GM19193 (cell line): ENCODE measurements around the gene UPP2.

Experiments used
- POLR2A ChIP-seq: IDR thresholded peaks from 4 replicates; pipeline ENCODE4 v1.6.1; 2011; ENCODE audit not compliant: insufficient read depth, insufficient read length; ENCODE audit errors: extremely low read depth

Gene UPP2

DNA sequence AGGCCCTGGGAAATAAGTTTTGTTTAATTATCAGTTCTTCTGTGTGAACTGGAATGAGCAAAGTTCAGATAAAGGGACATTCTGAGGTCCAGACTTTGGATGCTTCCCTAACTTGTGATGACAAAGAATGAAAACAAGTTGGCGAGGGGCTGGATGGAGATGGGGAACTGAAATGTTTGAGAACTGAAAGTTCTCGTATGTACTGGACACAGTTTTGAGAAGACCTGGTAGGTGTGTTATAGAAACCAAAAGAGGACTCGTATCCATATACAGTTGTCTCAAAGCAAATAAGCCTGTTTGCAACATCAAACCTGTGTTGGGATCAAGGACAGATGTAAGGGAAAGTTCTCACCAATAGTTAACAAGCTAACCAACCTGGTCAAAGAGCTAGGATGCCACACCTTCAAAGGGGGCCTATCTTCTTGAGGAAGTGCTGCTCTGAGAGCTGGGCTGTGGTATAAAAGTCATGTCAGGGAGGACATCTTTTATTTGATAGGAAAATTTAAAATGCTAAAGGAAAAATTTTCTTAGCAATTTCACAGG lies at the start of gene UPP2:
TSS of gene UPP2 (plus strand) at position 493 of the 543 bp plus-strand sequence. CDS start 188 bp downstream, outside the sequence.
- no peak for TF ChIP-seq POLR2A

DNA sequence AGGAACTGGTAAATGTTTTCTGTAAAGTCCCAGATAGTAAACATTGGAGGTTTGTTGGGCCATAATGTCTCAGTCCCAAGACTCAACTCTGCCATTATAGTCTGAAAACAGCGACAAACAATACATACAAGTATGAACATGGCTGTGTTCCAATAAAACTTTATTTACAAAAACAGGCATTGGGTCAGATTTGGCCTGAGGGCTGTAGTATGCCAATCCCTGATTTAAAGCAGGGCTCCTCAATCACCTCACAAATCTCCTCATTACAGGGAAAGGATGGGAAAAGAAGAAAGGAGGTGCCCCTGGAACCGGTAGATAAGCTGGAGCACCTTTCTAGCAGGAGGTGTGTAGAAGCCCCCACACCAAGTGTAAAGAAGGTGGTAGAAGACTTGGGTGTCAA lies 48.9 kb upstream of the UPP2 start:
- no peak for TF ChIP-seq POLR2A

DNA sequence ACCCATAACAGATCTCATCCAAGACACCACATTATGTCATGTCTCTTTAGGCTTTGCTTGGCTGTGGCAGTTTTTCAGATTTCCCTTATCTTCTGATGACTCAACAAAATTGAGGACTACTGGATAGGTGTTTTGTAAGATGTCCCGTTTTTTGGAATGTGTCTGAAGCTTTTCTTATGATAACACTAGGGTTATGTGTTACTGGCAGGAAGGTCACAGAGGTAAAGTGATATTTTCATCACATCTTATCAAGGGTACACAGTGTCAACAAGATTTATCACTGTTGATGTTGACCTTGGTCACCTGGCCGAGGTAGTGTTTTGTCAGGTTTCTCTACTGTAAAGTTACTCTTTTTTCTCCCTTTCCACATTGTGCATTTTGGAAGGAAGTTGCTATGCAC lies 44.8 kb upstream of the UPP2 start:
- TF ChIP-seq POLR2A = no peak

DNA sequence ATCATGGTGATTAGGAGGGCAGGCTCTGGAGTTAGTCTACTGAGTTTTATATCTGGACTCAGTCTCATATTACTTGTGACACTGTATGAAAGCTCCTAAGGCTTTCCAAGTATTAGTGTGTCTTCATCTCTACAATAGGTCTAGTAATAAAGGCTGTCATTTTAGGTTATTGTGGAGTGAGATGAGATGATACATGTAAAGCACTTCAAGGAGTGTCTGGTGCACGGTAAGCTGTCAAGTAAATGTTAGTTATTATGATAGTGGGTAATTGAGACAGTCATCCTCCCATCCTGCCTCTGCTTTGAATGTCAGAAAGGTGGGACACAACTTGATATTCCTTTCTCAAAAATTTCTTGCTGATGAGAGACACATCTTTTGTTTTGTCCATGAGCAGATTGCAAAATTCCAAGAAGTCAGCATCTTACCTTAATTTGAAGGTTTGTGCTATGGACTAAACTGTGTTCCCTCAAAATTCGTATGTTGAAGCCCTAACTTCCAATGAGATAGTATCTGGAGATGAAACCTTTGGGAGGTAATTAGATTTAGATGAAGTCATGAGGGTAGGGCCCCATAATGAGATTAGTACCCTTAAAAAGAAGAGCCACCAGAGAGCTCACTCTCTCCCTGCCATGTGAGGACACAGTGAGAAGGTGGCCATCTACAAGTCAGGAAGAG lies 41.4 kb upstream of the UPP2 start:
- no peak for TF ChIP-seq POLR2A

DNA sequence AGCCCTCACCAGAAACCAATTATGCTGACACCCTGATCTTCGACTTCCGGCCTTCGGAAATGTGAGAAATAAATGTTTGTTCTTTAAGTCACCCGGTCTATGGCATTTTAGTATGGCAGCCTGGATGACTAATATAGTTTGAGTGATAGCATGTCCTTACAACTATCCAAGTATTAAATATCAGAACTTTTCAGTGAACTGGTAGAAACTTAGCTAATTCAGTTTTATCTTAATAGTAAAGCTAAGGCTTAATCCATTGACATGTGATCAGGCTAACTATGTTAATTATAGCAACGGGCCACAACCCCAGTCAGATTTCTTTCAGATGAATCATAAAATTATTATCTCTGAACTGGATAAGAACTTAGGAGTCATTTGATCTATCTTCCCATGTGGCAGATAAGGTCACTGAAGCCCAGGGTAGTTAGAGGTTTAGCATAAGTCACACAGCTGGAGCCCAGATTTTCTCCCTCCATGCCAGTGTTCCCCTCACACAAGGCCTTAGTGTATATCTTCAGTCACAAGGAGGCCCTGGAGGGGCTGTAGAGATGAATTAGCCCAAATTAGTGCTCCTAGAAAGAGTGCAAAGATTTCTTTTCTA lies 40.7 kb upstream of the UPP2 start:
- TF ChIP-seq POLR2A = no peak

DNA sequence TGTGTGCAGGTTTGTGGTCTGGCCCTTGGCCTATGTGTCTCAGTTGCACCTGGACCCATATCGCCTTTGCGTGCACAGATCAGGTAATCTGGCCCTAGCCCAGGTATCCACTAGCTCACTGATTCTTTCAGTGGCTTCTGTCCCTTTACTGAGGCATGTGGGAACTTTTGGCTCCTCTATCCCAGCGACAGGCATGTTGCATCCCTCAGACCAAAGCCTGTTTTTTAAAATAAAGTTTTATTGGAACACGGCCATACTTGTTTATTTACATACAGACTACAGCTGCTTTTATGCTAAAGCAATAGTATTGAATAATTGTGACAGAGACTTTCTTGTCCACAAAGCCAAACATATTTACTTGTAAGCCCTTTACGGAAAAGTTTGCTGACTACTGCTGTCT lies 39.9 kb upstream of the UPP2 start:
- no peak for TF ChIP-seq POLR2A

DNA sequence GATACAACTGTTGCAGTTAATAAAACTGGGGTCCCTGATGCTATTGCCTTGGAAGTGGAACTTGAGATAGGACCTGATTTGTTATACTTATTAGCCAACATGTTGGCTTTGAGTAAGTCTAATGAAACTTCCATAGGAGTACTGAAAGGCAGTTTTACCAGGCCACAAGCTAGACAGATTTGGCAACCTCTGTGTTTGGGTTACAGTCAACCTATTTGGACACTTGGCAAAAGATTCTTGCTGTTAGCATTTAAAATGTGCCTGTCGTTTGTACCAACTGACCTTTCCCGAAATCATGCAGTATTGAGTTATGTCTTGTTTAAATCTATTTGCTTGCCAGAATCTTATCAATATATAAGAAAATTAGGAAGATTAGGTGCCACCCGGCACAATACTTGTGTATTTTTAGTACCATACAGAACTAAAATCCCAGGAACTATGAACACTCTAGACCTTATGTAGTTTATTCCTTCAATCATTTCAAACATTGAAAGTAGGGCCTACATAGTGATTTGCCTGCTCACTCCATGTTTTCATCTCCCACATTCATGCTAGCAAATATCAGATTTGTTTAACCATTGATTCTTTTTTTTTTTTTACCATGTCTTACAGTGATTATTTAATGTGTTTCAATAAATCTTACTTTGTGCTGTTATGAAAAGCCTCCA lies 35.5 kb upstream of the UPP2 start:
- TF ChIP-seq POLR2A = no peak

DNA sequence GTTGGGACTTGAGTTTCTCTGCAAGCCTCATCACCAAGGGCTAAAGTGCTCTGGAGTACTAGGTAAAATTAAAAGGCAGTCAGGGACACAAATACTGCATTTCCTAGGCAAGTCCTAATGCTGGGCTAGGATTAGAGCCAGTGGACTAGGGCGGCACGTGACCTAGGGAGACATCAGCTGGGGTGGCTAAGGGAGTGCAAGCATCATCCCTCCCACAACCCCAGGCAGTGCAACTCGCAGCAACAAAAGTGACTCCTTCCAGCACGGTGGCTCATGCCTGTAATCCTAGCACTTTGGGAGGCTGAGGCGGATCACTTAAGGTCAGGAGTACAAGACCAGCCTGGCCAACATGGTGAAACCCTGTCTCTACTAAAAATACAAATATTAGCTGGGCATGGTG lies 30.7 kb upstream of the UPP2 start:
- no peak for TF ChIP-seq POLR2A

DNA sequence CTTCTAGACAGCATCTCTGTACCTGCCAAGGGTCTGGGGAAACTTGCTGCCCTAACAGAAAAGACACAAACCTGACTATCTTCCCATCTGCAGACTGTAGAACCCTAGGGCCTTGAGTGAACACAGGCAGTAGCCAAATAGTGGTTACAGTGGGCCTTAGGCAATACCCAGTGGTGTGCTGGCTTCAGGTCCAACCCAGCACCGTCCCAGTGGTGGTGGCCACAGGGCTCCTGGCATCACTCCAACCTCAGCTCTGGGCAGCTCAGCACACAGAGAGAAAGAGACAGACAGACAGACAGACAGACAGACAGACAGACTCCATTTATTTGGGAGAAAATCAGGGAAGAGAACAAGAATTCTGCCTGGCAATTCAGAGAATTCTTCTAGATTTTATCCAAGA lies 29.3 kb upstream of the UPP2 start:
- no peak for TF ChIP-seq POLR2A

DNA sequence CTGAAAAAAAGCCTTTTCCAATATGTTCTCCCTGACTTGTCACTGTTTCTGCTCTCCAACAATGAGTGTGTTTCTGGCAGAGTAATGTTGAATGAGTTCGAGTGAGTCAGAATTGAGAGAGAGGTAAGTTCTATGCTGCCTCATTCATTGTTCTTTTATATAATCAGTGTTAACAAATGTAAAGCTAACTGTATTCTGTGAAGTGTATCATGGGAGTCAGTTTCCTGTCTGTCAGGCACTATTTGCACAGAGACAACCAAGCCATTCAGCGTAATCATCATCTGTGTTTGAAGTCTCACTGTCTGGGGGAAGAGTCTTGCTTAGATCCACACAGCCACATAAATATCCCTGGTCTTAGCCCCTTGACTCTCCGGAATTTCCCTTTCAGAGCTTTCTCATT lies 22.0 kb upstream of the UPP2 start:
- TF ChIP-seq POLR2A = no peak

DNA sequence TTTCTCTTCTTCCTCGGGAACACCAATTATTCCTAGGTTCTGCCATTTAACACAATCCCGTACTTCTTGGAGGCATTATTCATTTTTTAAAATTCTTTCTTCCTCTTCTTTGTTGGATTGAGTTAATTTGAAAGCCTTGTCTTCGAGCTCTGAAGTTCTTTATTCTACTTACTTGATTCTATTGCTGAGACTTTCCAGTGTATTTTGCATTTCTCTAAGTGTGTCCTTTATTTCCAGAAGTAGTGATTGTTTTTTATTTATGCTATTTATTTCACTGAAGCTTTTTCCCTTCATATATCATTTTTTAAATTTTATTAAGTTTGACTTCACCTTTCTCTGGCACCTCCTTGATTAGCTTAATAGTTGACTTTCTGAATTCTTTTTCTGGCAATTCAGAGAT lies 13.6 kb upstream of the UPP2 start:
- no peak for TF ChIP-seq POLR2A

DNA sequence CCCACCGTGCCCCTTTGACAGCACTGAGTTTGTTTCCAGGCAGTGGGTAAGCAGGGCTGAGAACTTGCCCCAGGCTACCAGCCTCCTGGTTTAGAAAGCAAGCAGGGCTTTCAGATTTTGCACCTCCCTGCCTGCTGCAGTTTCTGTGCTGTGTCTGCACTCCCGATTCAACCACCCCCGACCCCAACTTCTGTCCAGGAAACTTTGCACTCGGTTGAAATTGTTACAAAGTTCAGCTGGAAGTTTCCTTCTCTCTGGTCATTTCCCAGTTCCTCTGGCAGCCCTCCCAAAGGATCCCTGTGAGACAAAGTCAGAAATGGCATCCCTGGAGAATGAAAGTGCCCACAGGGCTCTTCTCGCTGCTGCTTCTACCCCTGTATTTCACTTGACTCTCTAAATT lies 12.4 kb upstream of the UPP2 start:
- no peak for TF ChIP-seq POLR2A

DNA sequence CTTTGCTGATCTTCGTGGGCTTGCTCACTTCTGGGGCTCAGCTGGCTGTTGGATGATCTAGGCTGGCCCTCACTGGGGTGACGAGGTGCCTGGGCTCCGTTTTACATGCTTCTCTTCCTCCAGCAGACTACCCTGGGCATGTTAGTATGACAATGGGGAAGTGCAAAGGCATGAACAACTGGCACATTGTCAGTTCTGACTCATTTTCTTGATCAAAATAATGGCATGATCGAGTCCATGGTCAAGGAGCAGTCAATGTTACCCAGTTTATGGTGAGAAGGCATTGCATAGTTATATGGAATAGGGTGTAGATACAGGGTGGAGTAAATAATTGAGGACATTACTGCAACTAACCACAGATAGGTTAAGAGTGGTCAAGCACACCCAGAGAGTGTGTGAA lies 10.0 kb upstream of the UPP2 start:
- TF ChIP-seq POLR2A = no peak

DNA sequence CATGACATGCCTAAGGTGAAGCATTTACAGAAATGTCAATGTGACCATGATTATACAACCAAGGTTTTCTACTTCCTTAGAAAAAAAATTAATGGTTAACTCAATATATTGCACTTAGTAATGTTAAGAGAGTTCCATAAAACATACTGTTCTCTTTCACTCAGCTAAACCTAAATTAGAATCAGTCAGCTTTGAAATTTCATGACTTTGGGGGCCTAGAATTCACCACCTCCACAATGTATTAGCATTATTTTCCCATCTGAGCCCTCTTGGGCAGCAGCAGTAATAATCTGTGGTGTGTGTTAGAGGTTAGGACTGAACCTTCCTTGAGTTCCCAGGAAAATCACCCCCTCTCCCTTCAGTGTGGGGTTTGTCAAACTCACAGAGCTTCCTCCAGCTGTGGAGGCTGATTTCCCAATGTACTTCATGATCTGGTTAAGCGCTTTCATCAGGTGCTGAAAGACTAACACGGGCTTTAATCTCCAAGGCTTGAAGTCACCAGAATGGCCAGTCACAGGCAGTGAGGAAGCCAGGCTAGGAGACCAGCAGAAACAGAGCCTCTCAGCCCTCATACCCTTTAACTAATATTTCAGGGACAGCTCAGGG lies 7.1 kb upstream of the UPP2 start:
- no peak for TF ChIP-seq POLR2A

DNA sequence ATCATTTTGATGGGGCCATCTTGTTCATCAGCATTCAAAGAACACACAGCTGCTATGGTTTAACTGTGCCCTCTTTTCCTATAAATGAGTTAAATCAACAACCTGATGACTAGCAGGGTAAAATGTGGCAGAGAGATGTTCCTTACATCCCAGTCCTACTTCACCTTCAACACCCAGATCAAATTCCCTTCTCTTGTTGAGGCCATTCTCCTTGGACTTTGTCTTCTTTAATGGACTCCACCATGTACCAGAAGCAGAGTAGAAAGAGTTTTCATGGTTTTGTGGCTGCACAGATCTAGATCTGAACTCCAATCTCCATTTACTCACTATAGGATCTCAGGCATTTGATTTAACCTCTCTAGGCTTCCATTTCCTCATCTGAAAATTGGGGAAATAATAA lies 6.4 kb upstream of the UPP2 start:
- TF ChIP-seq POLR2A = no peak
